Thyroid gland (tissue), 4 donors: ENCODE measurements around the gene AP3B1. TPM values are rescaled to one million over a fixed set of nuclear protein-coding genes. Genes with fewer than 3 reads are reported as not detected.
A peak's percentile ranks its signal among the peaks of the same experiment; 100 is the strongest.

Source experiments
- DNase-seq, 2 donors: peaks; one replicate each; pipeline ENCODE4 v3.0.0-alpha.2; 2019
- H3K27ac ChIP-seq, 3 donors: fragments of 200-600 bp; sonication (generic); 1 replicate in 2 of 3; 2 replicates in 1 of 3; pipeline ENCODE4 v1.5.1; 2016 to 2019; ENCODE audit warnings: mild to moderate bottlenecking in 1 of 3, moderate library complexity in 1 of 3
- H3K27me3 ChIP-seq: fragments of 200-600 bp; sonication (generic); one replicate; pipeline ENCODE4 v1.5.1; 2019
- H3K36me3 ChIP-seq, 2 donors: fragments of 200-600 bp; sonication (generic); one replicate each; pipeline ENCODE4 v1.5.1; 2016 to 2019
- H3K4me1 ChIP-seq, 2 donors: fragments of 200-600 bp; sonication (generic); one replicate each; pipeline ENCODE4 v1.5.1; 2017 to 2019
- H3K4me3 ChIP-seq, 3 donors: fragments of 200-600 bp; sonication (generic); replicated peaks in 1 of 3; 1 replicate in 2 of 3; 2 replicates in 1 of 3; pipeline ENCODE4 v1.5.1; 2016; ENCODE audit warnings: mild to moderate bottlenecking in 1 of 3
- H3K9me3 ChIP-seq: fragments of 200-600 bp; sonication (generic); one replicate; pipeline ENCODE4 v1.5.1; 2017
- CTCF ChIP-seq, 6 experiments: fragments of 200-600 bp in 3 of 6; fragments of 450-650 bp in 3 of 6; sonication (generic) in 3 of 6; IDR thresholded peaks; one replicate each; pipeline ENCODE4 v1.5.1; 2016 to 2019; ENCODE audit warnings: antibody characterized with exemption in 6 of 6, mild to moderate bottlenecking in 2 of 6, inconsistent platforms in 1 of 6, moderate library complexity in 1 of 6
- POLR2A ChIP-seq, 2 donors: fragments of 450-650 bp; IDR thresholded peaks; one replicate each; pipeline ENCODE4 v1.6.1; 2017; ENCODE audit warnings: antibody characterized with exemption in 2 of 2, mild to moderate bottlenecking in 2 of 2, moderate library complexity in 1 of 2
- WGBS, 2 donors: methylation state at CpG; one replicate each; pipeline ENCODE4 v1.1.5; 2017; 5-methylcytosine and 5-hydroxymethylcytosine counted together
- intact Hi-C: fragments of 100-400 bp; cut with DNase I; formaldehyde crosslinking; loops from one replicate; pipeline ENCODE4 v1.15.1; 2023
- total RNA-seq, 4 donors: library from RNA; depleted of rRNA; stranded (reverse); fragments of >200 nt; gene quantifications; one replicate each; pipeline ENCODE4 v1.2.3, GENCODE V29; 2016

Gene AP3B1
- total RNA-seq, 4 donors from 2014 or later: 60.9 to 86.6 (median 72.2) TPM

GRCh38 chr5:78326930-78327329 is 32.4 kb upstream of the AP3B1 start:
- H3K36me3 ChIP-seq: no peaks in the 10 kb centered on the region
- no peak for DNase-seq
- no peaks in the 10 kb centered on the region for H3K9me3 ChIP-seq
- no peak for TF ChIP-seq POLR2A (IDR thresholded peaks at IDR 0.05)
- TF ChIP-seq CTCF (IDR thresholded peaks at IDR 0.05): no peak
- H3K27ac ChIP-seq: no peak overlapping the region
- no peak overlapping the region for H3K4me3 ChIP-seq
- 90 to 98% methylated on average over 3 of the region's 3 CpGs for WGBS, 2 donors
- intact Hi-C loops: no loop called here
- no peaks in the 10 kb centered on the region for H3K27me3 ChIP-seq
- peaks cover 0 to 2% of the 10 kb centered on the region in 2 donors for H3K4me1 ChIP-seq

GRCh38 chr5:78323241-78323640 is 28.7 kb upstream of the AP3B1 start:
- Histone ChIP-seq H3K9me3 (no peaks in the 10 kb centered on the region), H3K36me3 (no peaks in the 10 kb centered on the region), H3K4me3 (no peak overlapping the region), H3K27me3 (no peaks in the 10 kb centered on the region), H3K27ac (no peak overlapping the region), H3K4me1 (peaks cover 0 to 2% of the 10 kb centered on the region in 2 donors)
- no peak for DNase-seq
- intact Hi-C loops: no loop called here
- TF ChIP-seq CTCF (IDR thresholded peaks at IDR 0.05) (no peak), POLR2A (IDR thresholded peaks at IDR 0.05) (no peak)

- no peak overlapping the region for H3K4me3 ChIP-seq
- no peaks in the 10 kb centered on the region for H3K9me3 ChIP-seq
- H3K27ac ChIP-seq: no peak overlapping the region
- no peak for DNase-seq
- H3K4me1 ChIP-seq: no peaks in the 10 kb centered on the region
- H3K36me3 ChIP-seq: no peaks in the 10 kb centered on the region
- intact Hi-C loops: no loop called here
- TF ChIP-seq POLR2A (IDR thresholded peaks at IDR 0.05) (no peak), CTCF (IDR thresholded peaks at IDR 0.05) (peak in 4 of 6 experiments; percentile 33 to 71 (median 59))
- WGBS, 2 donors: 48 to 51% methylated on average over 2 of the region's 2 CpGs
- H3K27me3 ChIP-seq: no peaks in the 10 kb centered on the region
These were observed 25.9 kb upstream of the AP3B1 start for GRCh38 chr5:78320401-78320800.

- DNase-seq: no peak
- TF ChIP-seq POLR2A (IDR thresholded peaks at IDR 0.05) (no peak), CTCF (IDR thresholded peaks at IDR 0.05) (no peak)
- 95% methylated on average over 3 of the region's 3 CpGs for WGBS, 2 donors
- no peaks in the 10 kb centered on the region for H3K4me1 ChIP-seq
- no peak overlapping the region for H3K27ac ChIP-seq
- intact Hi-C loops: no loop called here
- H3K4me3 ChIP-seq: no peak overlapping the region
- H3K9me3 ChIP-seq: no peaks in the 10 kb centered on the region
- no peaks in the 10 kb centered on the region for H3K27me3 ChIP-seq
- no peaks in the 10 kb centered on the region for H3K36me3 ChIP-seq
These were observed 23.8 kb upstream of the AP3B1 start for GRCh38 chr5:78318337-78318736.

- no peak for DNase-seq
- Histone ChIP-seq H3K36me3 (no peaks in the 10 kb centered on the region), H3K4me3 (no peak overlapping the region), H3K27me3 (no peaks in the 10 kb centered on the region), H3K9me3 (no peaks in the 10 kb centered on the region), H3K4me1 (no peaks in the 10 kb centered on the region), H3K27ac (no peak overlapping the region)
- intact Hi-C loops: no loop called here
- 88 to 97% methylated on average over 5 of the region's 5 CpGs for WGBS, 2 donors
- TF ChIP-seq POLR2A (IDR thresholded peaks at IDR 0.05): no peak
- TF ChIP-seq CTCF (IDR thresholded peaks at IDR 0.05): no peak
These were observed 23.0 kb upstream of the AP3B1 start for GRCh38 chr5:78317515-78317914.
